ENCODE data around the gene COL20A1.

COL20A1 gene

DNA sequence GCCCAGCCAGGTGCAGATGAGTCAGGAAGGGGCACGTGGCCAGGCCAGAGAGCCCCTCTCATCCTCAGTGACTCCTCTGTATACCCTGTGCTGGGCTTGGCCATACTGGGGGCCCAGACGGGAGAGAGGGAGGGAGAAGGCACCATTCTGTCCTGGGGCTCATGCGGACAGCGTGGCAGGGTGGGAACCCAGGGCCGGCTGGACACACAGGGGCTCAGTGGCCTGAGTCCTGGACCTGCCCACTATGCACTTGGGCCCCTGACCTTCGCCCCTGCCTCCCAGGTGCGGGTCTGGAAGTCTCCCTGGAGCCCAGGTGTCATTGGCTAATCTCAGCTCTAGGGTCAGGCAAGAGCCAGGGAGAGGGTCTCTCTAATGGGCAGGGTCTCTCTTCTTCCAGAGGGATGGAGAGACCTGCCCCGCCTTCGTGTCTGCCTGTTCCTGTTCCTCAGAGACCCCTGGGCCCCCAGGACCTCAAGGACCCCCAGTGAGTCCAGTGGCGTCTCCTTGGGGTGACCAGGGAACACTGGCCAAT is 27.7 kb downstream of the COL20A1 start:
- DNase-seq (ENCODE audit: low read depth in 2 of 2), result no peak

DNA sequence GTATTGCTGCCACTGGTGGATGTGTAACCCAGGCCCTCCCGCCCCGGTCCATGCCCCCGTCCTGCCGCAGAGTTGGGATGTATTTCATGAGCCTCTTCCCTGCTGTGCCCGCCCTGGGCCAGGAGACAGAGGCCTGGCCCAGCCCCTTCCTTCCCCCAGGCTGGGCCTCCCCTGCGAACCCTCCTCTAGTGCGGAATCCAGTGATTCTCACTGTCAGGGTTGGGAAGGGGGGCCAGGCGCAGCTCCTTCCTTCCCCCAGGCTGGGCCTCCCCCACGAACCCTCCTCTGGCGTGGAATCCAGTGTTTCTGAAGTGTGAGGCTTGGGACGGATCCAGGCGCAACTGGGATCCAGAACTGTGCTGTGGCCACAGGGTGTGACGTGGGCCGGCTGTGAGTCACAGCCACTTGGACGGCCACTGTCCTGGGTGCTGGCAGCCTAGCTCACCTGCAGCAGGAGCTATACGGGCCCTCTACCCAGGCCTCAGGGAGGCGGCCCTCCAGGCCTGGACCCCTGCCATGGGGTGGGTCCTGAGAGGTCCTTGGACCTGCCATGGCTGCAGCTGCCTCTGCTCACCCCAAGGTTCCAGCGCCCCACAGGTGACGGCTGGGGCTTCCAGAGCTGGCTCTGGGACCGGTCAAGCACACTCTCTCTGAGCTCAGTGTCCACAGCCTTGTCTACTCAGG is 28.3 kb downstream of the COL20A1 start:
- no peak for DNase-seq (ENCODE audit: low read depth in 2 of 2)

DNA sequence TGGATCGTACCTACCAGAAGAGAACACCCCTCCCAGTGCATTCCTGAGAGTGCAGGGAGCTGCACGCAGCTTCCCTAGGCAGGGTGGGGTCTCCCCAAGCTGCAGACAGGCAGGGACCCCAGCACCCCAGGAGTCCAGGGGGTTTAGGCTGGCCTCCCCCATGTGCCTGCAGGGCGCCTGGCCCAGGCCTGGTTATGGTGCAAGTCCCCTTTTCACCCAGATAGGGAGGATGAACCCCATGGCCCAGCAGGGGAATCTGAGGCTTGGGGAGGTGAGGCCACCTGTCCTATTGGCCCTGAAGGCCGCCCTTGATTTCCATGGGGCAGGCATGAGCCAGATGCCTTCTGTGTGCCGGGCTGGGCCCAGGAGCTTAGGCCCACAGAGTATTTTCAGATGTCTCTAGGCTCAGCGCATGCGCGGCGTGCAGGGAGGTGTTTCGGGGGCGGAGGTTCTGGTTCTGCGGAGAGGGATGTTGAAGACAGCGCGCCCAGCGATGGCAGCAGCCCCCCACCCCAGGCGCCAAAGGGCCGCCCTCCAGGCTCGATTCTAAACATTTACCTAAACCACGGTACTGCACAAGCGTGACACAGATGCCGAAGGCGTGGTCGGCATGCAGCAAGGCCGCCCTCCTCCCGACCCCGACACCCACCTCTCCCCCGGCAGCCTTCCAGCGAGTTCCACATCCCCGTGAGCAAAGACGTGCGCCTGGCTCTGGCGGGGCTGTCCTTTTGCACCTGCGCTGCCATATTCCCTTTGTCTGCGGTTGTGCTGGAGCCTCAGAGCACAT is 29.4 kb downstream of the COL20A1 start:
- DNase-seq (ENCODE audit: low read depth in 2 of 2), result no peak

DNA sequence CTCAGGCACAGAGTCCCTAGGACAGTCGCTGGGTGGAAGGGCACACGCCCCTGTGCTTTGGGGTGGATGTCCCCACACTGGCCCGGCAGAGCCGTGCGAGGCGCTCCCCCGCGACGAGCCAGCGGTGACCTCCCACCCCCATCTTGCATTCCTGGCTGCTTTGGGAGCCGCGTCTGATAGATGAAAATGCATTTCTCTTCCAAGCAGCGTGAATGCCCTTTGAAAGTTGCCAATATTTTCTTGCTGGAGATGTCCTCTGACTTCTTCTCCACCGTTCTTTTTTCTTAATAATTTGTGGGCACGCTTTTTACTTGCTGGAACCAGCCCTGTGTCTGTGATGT is 29.9 kb downstream of the COL20A1 start:
- DNase-seq (ENCODE audit: low read depth in 2 of 2), result no peak

DNA sequence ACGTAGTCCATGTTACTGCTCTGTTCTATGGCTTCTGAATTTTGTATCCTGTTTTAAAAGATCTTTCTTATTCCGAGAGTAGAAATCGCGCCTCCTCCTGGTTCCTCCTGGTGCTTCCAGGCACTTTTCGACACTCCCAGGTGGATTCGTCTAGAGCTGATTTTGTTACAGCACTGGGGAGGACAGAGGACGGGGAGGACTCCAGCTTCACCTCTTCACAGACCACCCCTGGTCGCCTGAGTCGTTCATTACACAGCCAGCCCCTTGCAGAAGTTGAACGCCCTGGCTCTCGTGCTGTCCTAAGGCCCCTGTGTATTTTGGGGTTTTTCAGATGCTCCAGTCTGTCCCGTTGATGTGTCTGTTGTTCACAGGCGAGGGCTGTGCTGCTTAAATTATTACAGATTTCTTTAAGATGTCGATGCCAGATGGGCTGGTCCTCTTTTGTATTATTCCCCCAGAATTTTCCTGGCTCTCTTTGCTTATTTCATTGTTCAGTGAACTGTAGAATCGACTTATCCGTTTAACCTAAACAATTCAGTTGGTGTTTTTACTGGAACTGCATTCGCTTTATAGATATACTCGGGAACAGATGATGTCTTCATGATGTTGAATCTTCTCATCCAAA is 30.5 kb downstream of the COL20A1 start:
- no peak for DNase-seq (ENCODE audit: low read depth in 2 of 2)

DNA sequence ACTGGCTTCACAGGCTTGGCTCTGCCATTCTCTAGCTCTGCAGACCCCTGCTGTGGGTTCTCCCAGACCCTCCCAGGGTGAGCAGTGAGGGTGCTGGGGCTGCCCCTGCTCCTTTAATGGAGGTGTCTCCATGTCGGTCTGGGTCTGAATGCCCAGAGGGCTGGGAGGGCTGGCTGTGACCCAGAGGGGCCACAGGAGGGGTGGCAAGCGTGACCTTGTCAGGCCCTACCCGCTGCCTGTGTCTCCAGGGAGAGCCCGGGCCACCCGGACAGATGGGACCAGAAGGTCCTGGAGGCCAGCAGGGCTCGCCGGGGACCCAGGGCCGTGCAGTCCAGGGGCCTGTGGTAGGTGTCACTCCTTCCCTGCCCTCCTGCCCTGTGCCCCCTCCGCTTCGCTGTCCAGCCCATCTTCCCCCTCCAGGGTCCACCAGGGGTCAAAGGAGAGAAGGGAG is 32.1 kb downstream of the COL20A1 start:
- no peak for DNase-seq (ENCODE audit: low read depth in 2 of 2)

DNA sequence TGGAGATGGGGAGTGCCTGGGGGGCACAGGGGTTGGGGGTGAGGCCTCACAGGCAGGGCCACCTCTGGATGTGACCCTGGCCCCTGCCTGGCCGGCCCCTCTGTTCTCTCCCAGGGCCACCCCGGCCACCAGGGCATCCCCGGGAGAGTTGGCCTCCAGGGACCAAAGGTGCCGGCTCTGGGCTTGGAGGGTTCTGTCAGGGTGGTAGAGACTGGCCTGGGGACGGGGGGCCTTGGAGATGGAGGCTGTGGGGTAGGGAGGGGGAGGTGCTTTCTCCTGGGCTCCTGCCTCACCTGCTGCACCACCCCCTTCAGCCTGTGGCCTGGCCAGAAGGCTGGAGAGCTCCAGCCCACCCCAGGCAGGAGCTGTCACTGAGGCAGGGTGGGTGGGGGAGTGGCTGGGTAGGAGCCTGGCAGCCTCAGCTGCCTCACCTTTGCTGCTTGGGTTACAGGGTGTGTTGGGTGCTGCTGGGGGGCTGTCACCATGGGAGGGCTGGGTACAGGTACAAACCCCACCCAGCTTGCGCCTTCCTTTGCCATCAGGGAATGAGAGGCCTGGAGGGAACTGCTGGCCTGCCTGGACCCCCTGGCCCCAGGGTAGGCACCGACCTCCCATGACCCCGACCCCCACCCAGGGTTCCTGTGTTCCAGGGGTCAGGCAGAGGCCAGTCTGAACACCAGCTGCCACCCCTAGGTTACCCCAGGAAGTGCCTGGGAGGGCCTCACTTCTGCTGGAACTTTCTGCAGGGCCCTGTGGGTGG is 32.7 kb downstream of the COL20A1 start:
- DNase-seq (ENCODE audit: low read depth in 2 of 2), result no peak

DNA sequence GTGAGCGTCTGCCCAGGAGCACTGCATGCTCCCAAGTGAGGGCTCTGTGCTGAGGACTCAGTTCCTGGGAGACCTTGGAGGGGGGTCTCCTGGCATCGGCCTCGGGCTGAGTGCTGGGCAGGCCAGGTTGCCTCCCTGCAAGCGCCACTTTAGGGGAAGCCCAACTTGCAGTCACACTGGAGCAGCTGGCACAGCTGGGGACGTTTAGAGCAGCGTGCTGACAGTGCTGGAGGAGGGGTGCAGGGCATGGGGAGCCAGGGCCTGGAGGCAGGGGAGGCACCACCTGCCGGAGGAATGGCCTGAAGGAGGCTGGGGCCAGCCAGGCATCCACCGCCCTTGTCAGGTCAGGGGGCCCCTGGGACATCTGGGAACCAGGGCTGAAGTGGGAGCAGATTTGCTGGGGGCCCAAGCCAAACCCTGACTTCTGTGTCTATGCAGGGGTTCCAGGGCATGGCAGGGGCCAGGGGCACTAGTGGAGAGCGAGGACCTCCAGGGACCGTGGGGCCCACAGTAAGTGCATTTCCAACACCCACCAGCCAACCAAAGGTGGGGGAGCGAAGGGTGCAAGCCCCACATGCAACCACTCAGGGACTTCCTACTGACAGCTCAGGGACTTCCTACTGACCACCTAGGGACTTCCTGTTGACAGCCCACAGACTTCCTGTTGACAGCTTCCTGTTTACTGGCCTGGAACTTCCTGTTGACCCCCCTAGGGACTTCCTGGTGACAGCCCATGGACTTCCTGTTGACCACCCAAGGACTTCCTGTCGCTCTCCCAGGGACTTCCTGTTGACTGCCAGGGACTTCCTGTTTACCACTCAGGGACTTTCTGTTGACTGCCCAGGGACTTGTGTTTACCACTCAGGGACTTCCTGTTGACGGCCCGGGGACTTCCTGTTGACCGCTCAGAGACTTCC is 33.6 kb downstream of the COL20A1 start:
- no peak for DNase-seq (ENCODE audit: low read depth in 2 of 2)

DNA sequence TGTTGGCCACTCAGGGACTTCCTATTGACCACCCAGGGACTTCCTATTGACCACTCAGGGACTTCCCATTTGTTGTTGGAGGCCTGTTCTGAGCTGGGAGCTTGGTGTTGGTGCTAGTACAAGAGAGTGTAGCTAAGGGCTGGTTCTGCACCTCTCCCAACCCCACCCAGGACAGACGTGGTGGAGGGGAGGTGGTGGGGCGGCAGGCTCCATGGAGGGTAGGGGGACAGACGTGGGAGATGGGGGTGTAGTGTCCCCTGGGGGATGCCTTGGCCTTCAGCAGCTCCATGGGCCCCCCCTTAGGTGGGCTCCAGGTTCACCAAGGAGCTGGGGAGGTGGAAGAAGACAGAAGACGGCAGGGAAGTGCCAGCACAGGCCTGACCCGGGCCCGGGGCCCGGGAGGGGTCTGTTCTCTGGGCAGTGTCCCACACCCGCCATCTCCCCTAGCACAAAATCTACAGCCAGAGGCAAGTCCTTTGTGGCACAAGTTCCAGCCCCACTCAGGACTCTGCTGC is 34.3 kb downstream of the COL20A1 start:
- DNase-seq (ENCODE audit: low read depth in 2 of 2), result no peak

DNA sequence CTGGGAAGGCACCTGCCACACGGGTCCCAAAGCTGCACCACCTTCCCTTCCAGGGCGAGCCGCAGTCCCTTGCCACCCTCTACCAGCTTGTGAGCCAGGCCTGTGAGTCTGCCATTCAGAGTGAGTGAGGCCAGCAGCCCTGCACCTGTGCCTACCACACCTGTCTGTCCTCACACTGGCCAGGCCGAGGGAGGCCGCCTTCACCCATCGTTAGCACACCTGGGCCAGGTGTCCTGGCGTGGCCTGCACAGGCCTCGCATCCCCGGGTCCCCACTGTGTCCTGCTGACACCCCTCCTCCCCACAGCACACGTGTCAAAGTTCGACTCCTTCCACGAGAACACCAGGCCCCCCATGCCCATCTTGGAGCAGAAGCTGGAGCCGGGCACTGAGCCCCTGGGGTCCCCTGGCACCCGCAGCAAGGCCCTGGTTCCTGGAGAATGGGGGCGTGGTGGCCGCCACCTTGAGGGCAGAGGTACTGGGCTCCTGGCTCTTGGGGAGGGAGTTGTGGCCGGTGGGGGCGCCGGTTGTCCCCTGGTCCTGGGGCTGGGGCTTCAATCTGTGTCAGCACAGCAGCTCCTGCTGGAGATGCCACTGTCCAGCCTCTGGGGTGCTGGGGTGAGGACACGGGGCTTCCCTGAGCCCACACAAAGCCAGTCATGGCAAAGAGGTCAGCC is 35.2 kb downstream of the COL20A1 start:
- DNase-seq (ENCODE audit: low read depth in 2 of 2), result no peak

DNA sequence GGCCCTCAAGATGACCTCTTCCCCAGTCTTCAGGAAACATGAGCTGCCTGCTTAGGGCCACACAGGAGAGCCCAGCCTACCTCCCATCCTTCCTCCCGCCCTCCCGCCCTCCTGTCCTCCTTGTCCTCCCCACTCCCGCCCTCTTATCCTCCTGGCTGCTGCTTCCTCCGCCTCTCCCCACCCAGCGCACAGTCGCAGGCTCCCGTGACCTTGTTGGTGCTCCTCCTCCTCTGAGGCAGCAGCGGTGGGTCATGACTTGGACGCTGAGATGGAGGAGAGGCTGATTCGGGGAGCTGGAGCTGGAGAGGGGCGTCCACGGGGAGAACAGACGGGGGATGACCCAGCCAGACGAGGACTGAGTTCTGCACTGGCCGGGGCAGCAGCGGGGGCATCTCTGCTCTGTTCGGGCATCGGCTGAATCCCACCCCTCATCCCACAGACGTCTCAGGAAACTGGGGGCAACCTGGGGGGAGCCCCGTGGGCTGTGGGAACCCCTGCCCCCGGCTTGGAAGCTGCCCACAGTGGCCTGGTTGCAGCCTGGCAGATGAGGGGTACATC is 35.8 kb downstream of the COL20A1 start:
- DNase-seq (ENCODE audit: low read depth in 2 of 2), result no peak

DNA sequence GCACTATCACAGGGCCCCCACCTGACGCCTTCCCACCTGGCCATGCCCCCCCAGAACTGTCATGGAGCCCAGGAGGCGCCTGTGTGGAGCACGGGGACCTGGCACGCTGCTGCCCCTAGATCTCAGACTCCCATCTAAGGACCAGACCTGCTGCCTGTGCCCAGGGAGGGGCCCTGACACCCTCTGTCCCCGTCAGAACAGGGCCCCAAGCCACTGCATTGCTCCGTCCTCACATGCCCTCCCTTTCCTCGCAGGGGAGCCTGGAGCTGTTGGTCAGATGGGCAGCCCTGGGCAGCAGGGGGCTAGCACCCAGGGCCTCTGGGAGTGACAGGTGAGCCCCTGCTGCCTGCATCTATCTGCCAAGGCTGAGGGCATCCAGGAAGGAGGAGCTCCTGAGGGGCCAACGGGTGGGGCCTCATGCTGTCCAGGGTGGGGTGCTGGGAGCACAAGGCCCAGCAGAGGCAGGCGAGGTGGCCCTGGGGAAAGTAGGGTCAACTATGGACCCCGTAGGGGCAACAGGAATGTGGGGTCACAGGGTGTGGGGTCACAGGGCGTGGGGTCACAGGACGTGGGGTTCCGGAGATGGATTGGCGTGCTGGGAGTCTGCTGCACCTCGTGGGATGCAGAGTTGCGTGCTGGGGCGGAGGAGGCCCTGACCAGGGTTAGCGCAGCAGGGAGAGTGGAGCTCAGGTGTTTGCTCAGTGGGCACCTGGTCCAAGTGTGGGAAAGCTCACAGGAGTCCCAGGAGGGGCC is 36.5 kb downstream of the COL20A1 start:
- DNase-seq (ENCODE audit: low read depth in 2 of 2), result no peak

DNA sequence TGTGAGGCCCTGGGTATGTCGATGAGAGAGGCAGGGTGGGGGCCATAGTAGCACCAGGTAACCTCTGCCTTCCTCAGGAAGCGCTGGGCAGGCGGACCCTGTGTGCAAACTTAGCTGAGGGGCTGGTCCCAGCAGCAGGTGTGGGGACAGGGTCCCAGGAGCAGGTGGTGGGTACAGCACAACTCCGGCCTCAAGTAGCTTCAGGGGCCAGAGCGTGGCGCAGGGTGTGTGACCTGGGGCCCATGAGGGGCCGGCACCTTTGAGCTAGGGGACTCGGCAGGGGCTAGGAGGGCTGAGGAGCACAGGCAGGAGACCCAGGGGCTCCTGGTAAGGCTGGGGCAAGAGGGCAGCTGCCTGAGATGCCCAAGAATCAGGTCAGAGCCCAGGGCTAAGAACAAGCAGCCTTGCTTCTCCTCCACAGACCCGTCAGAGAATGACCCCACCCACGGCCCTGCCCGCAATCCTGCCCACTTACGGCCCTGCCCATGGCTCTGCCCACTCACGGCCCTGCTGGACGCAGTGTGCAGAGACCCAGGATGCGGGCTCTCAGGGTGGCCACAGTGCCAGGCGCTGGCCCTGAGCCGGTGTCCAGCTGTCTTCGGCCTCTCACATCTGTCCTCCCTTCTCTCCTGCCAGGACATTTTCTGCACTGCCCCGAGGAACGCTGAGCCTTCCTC is 37.2 kb downstream of the COL20A1 start:
- DNase-seq (ENCODE audit: low read depth in 2 of 2), result no peak

DNA sequence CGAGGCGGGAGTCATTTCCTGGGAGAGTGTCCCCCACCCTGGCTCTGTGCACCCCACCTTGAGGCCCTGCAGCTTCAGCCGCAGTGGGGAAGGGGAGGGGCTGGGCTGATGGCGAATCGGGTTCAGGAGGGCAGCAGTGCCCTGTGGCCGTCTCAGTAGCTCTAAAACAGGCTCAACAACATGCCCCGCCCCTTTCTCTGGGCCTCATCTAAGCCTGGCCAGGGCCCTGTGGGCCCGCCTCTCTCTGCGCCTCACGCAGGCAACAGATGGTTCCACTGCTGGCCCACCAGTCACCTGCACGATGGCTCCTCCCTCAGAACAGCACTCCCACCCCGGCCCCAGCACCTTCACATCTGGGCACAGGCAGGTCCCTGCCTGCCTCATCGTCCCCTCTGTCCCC is 38.0 kb downstream of the COL20A1 start:
- no peak for DNase-seq (ENCODE audit: low read depth in 2 of 2)

DNA sequence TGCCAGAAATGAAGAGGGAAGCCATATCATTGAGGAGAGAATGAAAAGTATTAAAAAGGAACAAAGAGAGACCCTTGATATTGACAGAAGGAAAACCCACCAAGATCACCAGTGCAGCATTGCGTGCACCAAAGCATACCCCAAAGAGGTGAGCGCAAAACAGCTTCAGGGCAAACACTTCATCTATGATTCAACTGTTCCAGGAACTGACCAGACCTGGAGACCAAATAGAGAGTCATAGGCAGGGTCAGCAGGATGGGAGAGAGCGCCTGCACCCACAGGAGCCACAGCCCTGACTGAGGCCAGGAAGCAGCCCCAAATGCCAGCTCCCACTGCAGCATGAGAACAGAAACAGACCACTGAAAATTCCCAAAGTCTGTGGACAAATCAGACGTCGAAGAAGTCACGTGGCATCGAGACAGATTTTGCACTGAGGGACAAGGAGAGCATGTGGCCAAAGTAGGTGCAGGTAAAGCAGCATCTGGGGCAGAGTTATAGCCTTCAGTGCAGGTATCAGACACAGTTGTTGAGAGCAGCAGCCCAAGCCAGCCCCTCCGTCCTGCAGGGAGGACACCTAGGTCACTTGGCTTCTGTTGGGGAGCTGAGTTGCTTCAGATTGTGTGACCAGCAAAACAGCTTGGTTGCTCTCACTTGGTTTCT is 38.9 kb downstream of the COL20A1 start:
- DNase-seq (ENCODE audit: low read depth in 2 of 2), result no peak

DNA sequence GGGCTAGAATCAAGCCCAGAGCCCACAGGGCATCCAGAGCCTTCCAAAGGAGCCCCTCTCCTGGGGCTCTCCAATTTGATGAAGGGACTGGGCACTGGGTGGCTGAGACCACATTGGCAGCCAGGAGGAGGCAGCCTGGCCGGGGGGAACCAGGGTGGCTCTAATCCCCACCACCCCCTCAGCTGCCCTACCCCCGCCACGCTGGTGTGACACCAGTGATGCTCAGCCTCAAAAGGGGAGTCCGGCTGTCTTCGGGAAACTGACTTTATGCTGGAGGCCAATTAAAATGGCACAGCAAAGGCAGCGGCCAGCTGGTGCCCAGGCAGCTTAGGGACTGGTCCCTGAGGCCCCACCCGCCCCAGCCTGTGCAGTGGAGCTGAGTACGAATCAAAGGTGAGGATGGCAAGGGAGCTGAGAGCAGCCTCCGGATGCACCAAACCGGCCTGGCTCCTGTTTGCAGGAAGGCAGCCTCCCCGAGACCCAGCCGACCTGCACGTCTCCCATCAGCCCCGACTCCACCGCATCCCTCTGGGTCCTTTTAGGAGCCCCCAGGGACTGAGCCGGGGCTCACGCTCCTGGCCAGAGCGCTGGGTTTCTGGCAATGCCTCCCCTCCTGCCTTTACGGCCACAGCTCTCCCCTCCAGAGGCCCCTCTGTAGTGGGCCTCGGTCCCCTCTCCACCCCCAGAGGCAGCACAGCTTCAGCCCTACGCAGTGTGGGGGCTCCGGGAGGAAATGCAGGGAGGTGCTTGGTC is 39.7 kb downstream of the COL20A1 start:
- no peak for DNase-seq (ENCODE audit: low read depth in 2 of 2)

DNA sequence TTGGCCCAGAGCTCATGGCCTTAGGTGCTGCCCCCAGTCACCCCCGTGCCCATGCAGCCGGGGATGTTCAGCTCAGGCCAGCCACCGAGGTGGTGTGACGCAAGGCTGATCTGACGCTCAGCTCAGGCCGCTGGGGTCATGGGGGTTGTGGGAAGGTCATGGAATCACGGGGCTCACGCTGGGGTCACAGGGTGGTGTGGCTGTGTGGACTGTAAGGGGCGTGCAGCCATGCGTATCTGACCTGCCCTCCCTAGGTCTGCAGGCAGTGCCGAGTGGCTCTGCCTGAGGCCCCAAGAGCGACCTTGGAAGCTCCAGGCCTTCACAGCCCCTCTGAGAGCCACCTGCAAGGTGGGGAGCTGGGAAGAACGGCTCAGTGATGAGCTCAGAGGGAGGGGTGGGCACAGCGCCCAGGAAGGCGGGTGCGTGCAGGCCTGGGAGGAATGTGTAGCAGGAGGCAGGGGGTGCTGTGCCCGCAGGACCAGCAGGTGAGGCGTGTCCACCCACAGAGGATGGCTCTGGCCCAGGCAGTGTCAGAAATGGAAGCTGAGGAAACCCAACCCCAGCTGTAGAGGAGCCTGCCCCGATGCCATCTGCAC is 40.4 kb downstream of the COL20A1 start:
- no peak for DNase-seq (ENCODE audit: low read depth in 2 of 2)

All from stimulated activated CD8-positive, alpha-beta memory T cell treated with anti-CD3 and anti-CD28 coated beads, Interleukin-2, amount 100 ng/mL, for 1 hour (primary cell).